Iris pigment epithelial cell (primary cell): ENCODE data around the gene CHP2.
A peak's percentile ranks its signal among the peaks of the same experiment; 100 is the strongest.
"Not testable (repeated sequence)": the region's sequence is repeated elsewhere in the genome, so short reads cannot be mapped to it uniquely, and the experiment has no call there.

ENCODE experiments used
- DNase-seq: peaks from one replicate; pipeline ENCODE4 v3.0.0-alpha.2; 2011; ENCODE audit warnings: low read depth

CHP2 gene

GRCh38 chr16:23745263-23745662, 9.6 kb upstream of the CHP2 start:
- no peak for DNase-seq

GRCh38 chr16:23748630-23749029, 6.2 kb upstream of the CHP2 start:
- no peak for DNase-seq

- not testable (repeated sequence) for DNase-seq
These were observed 3.8 kb upstream of the CHP2 start for GRCh38 chr16:23751053-23751452.

GRCh38 chr16:23753908-23754593, 775 bp upstream of the CHP2 start:
- no peak for DNase-seq

GRCh38 chr16:23755484-23755809, 621 bp downstream of the CHP2 start:
- DNase-seq, result no peak

GRCh38 chr16:23757116-23757515, 2.3 kb downstream of the CHP2 start:
- no peak for DNase-seq

- DNase-seq, result no peak
These were observed 3.3 kb downstream of the CHP2 start for GRCh38 chr16:23757937-23758619.

- DNase-seq, result no peak
These were observed 11.1 kb downstream of the CHP2 start for GRCh38 chr16:23765933-23766332.

GRCh38 chr16:23768581-23768980, 13.8 kb downstream of the CHP2 start:
- DNase-seq, result no peak

GRCh38 chr16:23771027-23771426, 16.2 kb downstream of the CHP2 start:
- no peak for DNase-seq

- no peak for DNase-seq
These were observed 16.8 kb downstream of the CHP2 start for GRCh38 chr16:23771642-23772041.

GRCh38 chr16:23773339-23773738, 18.5 kb downstream of the CHP2 start:
- no peak for DNase-seq

GRCh38 chr16:23781176-23781575, 26.4 kb downstream of the CHP2 start:
- no peak for DNase-seq

- peak; percentile 45 for DNase-seq
These were observed 30.1 kb downstream of the CHP2 start for GRCh38 chr16:23784811-23785447.

- DNase-seq, result no peak
These were observed 31.0 kb downstream of the CHP2 start for GRCh38 chr16:23785842-23786241.

- DNase-seq, result no peak
These were observed 32.2 kb downstream of the CHP2 start for GRCh38 chr16:23786964-23787561.

- DNase-seq, result no peak
These were observed 33.9 kb downstream of the CHP2 start for GRCh38 chr16:23788685-23789084.

GRCh38 chr16:23795378-23795777, 40.6 kb downstream of the CHP2 start:
- no peak for DNase-seq

- DNase-seq, result no peak
These were observed 42.1 kb downstream of the CHP2 start for GRCh38 chr16:23796941-23797340.

GRCh38 chr16:23801378-23801777, 46.6 kb downstream of the CHP2 start:
- peak; percentile 48 for DNase-seq

- DNase-seq, result no peak
These were observed 48.0 kb downstream of the CHP2 start for GRCh38 chr16:23802776-23803175.

GRCh38 chr16:23803591-23804123, 48.8 kb downstream of the CHP2 start:
- DNase-seq, result peak; percentile 16

- no peak for DNase-seq
These were observed 52.2 kb downstream of the CHP2 start for GRCh38 chr16:23807028-23807427.
